ENCODE data around the gene ABHD17A. TPM values are rescaled to one million over a fixed set of nuclear protein-coding genes. Genes with fewer than 3 reads are reported as not detected.

ABHD17A gene
- total and polyA plus RNA-seq, 2 donors (not counting 1 experiment from before 2014, with no cell fraction given), result 23.0 to 74.5 TPM

- Histone ChIP-seq H3K9me3 (ENCODE audit: control insufficient read depth, insufficient read depth, low read depth, low read length) (no peaks in the 10 kb centered on the region), H3K9ac (ENCODE audit: insufficient read depth, low read length) (peak overlapping the region; percentile 55), H3K4me3 (replicated peaks in 1 of 4; ENCODE audit: control extremely low read depth in 1 of 4, insufficient read depth in 1 of 4, low read depth in 3 of 4, low read length in 4 of 4) (peak overlapping the region; percentile 16 to 92 (median 84)), H3K79me2 (ENCODE audit: control insufficient read depth, insufficient read depth, low read length) (peaks cover 72% of the 10 kb centered on the region), H3K27me3 (ENCODE audit: control insufficient read depth, insufficient read depth, low read length) (no peaks in the 10 kb centered on the region), H4K20me1 (ENCODE audit: control insufficient read depth, extremely low read depth, insufficient read depth, low read length) (no peaks in the 10 kb centered on the region), H3K27ac (ENCODE audit: insufficient read depth, low read length) (peak overlapping the region; percentile 72), H3K4me1 (ENCODE audit: control insufficient read depth, extremely low read depth, insufficient read depth, low read length) (peaks cover 40% of the 10 kb centered on the region), H3K4me2 (ENCODE audit: extremely low read depth, insufficient read depth, low read length) (peak overlapping the region; percentile 97), H3K36me3 (ENCODE audit: control insufficient read depth, insufficient read depth, low read length) (no peaks in the 10 kb centered on the region), H2AFZ (ENCODE audit: low read length) (no peak overlapping the region)
- TF ChIP-seq EZH2 (IDR thresholded peaks at IDR 0.05; ENCODE audit: low read length, missing control alignments), result no peak
- no peak for TF ChIP-seq CTCF (conservative IDR thresholded peaks at IDR 0.05 in 1 of 2, IDR thresholded peaks at IDR 0.05 in 1 of 2; ENCODE audit: low read depth in 1 of 2, low read length in 2 of 2)
- DNase-seq (ENCODE audit: low read depth in 2 of 2), result peak; percentile 76 to 79
Observed at GRCh38 chr19:1860042-1860775, 25.1 kb downstream of the ABHD17A start.

GRCh38 chr19:1859331-1859781 is 25.9 kb downstream of the ABHD17A start:
- Histone ChIP-seq H3K36me3 (ENCODE audit: control insufficient read depth, insufficient read depth, low read length) (no peaks in the 10 kb centered on the region), H3K27me3 (ENCODE audit: control insufficient read depth, insufficient read depth, low read length) (no peaks in the 10 kb centered on the region), H3K4me1 (ENCODE audit: control insufficient read depth, extremely low read depth, insufficient read depth, low read length) (peaks cover 41% of the 10 kb centered on the region), H3K79me2 (ENCODE audit: control insufficient read depth, insufficient read depth, low read length) (peaks cover 79% of the 10 kb centered on the region), H3K27ac (ENCODE audit: insufficient read depth, low read length) (peak overlapping the region; percentile 72), H3K9ac (ENCODE audit: insufficient read depth, low read length) (peak overlapping the region; percentile 46), H3K4me3 (replicated peaks in 1 of 4; ENCODE audit: control extremely low read depth in 1 of 4, insufficient read depth in 1 of 4, low read depth in 3 of 4, low read length in 4 of 4) (peak overlapping the region in 1 of 4 experiments; percentile 83), H2AFZ (ENCODE audit: low read length) (no peak overlapping the region), H4K20me1 (ENCODE audit: control insufficient read depth, extremely low read depth, insufficient read depth, low read length) (no peaks in the 10 kb centered on the region), H3K4me2 (ENCODE audit: extremely low read depth, insufficient read depth, low read length) (peak overlapping the region; percentile 97), H3K9me3 (ENCODE audit: control insufficient read depth, insufficient read depth, low read depth, low read length) (no peaks in the 10 kb centered on the region)
- TF ChIP-seq CTCF (conservative IDR thresholded peaks at IDR 0.05 in 1 of 2, IDR thresholded peaks at IDR 0.05 in 1 of 2; ENCODE audit: low read depth in 1 of 2, low read length in 2 of 2), result no peak
- TF ChIP-seq EZH2 (IDR thresholded peaks at IDR 0.05; ENCODE audit: low read length, missing control alignments), result no peak
- DNase-seq (ENCODE audit: low read depth in 2 of 2), result no peak

GRCh38 chr19:1858412-1859081 is 26.7 kb downstream of the ABHD17A start:
- Histone ChIP-seq H3K79me2 (ENCODE audit: control insufficient read depth, insufficient read depth, low read length) (peaks cover 84% of the 10 kb centered on the region), H2AFZ (ENCODE audit: low read length) (no peak overlapping the region), H3K9me3 (ENCODE audit: control insufficient read depth, insufficient read depth, low read depth, low read length) (no peaks in the 10 kb centered on the region), H3K9ac (ENCODE audit: insufficient read depth, low read length) (no peak overlapping the region), H3K4me1 (ENCODE audit: control insufficient read depth, extremely low read depth, insufficient read depth, low read length) (peaks cover 44% of the 10 kb centered on the region), H3K27me3 (ENCODE audit: control insufficient read depth, insufficient read depth, low read length) (no peaks in the 10 kb centered on the region), H4K20me1 (ENCODE audit: control insufficient read depth, extremely low read depth, insufficient read depth, low read length) (no peaks in the 10 kb centered on the region), H3K36me3 (ENCODE audit: control insufficient read depth, insufficient read depth, low read length) (no peaks in the 10 kb centered on the region), H3K4me3 (replicated peaks in 1 of 4; ENCODE audit: control extremely low read depth in 1 of 4, insufficient read depth in 1 of 4, low read depth in 3 of 4, low read length in 4 of 4) (no peak overlapping the region), H3K27ac (ENCODE audit: insufficient read depth, low read length) (no peak overlapping the region), H3K4me2 (ENCODE audit: extremely low read depth, insufficient read depth, low read length) (no peak overlapping the region)
- no peak for TF ChIP-seq EZH2 (IDR thresholded peaks at IDR 0.05; ENCODE audit: low read length, missing control alignments)
- TF ChIP-seq CTCF (conservative IDR thresholded peaks at IDR 0.05 in 1 of 2, IDR thresholded peaks at IDR 0.05 in 1 of 2; ENCODE audit: low read depth in 1 of 2, low read length in 2 of 2), result no peak
- no peak for DNase-seq (ENCODE audit: low read depth in 2 of 2)
